Measurements from ENCODE around the gene MADD.

The MADD gene

DNA sequence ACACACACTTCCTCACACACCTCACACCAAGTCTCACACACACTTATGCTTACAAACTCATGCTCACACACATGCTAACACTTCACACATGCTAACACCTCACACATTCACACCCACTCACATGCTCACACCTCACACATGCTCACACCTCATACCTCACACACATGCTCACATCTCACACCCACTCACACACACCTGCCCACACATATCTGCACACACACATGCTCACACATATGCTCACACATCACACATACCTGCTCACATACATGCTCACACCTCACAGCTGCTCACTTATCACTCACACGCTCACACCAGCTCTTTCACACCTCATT lies 87.0 kb downstream of the MADD start:
- DNase-seq (ENCODE audit: low read depth) = no peak

- DNase-seq (ENCODE audit: low read depth) = no peak
Observed at GRCh38 chr11:47357985-47358730, 88.2 kb downstream of the MADD start.

- DNase-seq (ENCODE audit: low read depth) = no peak
Observed at GRCh38 chr11:47358731-47359051, 88.8 kb downstream of the MADD start.

GRCh38 chr11:47359162-47359561 lies 89.2 kb downstream of the MADD start:
- DNase-seq (ENCODE audit: low read depth) = no peak

- no peak for DNase-seq (ENCODE audit: low read depth)
Observed at GRCh38 chr11:47359586-47359985, 89.7 kb downstream of the MADD start.

DNA sequence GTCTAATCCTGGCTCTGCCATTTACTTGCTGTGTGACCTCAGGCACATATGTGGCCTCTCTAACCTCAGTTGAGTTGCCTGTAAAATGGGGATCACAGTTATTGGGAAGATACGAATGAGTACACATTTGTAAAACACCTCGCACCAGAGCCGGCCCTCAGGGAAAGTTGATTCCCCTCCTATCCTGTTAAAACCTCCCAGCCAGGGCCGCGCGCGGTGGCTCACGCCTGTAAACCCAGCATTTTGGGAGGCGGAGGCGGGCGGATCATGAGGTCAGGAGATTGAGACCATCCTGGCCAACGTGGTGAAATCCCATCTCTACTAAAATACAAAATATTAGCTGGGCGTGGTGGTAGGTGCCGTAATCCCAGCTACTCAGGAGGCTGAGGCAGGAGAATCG lies 90.4 kb downstream of the MADD start:
- no peak for DNase-seq (ENCODE audit: low read depth)

DNA sequence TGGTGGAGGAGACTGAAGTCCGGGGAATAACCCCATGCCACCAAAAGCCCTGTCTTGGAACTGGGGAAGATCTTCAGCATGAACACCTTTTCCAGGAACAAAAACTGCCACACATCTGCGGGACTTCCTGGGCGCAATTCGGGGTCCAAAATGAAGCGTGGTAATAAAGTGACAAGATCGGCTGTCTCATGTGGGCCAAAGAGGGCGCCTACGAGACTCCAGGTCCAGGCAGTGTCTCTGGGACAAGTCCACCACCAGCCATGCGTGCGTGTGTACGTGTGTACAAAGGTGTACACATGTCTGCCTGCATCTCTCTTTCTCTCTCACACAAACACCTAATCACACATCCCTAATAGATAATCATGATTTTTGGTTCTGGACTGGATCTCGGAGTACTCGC lies 91.5 kb downstream of the MADD start:
- no peak for DNase-seq (ENCODE audit: low read depth)

- no peak for DNase-seq (ENCODE audit: low read depth)
Observed at GRCh38 chr11:47366020-47366490, 96.1 kb downstream of the MADD start.

DNA sequence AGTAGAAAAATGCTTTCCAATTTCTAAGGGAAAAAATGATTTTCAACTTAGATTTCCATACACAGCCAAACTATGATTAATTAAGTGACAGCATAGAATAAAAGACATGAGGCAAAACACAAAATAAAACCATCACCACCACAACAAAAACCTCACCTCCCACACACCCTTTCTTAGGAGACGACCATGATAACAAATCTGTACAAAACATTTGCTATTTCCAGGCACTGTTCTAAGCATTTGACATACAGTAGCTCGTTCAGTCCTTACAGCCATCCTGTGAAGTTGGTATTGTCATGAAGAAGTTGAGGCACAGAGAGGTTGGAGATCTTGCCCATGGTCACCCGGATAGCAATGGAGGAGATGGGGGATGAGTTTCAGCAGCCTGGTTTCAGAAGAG lies 99.7 kb downstream of the MADD start:
- no peak for DNase-seq (ENCODE audit: low read depth)

DNA sequence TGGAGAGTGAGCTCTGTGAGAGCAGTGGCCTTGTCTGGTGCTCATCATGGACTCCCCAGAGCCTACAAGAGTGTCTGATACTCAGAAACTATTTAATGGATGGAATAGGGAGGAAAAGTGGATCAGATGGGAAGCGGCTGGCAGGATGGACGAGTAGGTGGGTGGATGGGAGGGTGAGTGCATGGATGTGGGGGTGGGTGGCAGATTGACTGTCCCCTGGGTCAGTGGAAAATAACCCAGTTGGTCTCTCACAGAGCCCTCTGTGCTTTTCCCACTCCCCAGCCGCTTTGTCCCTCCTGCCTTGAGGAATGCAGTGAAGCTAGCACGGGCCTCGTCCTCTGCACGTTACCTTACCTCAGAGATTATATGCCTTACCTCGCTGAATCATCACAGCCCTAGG lies 102.5 kb downstream of the MADD start:
- no peak for DNase-seq (ENCODE audit: low read depth)

- DNase-seq (ENCODE audit: low read depth) = peak; percentile 81
Observed at GRCh38 chr11:47373876-47374719, 104.2 kb downstream of the MADD start.

GRCh38 chr11:47374720-47375019 lies 104.7 kb downstream of the MADD start:
- DNase-seq (ENCODE audit: low read depth) = no peak

DNA sequence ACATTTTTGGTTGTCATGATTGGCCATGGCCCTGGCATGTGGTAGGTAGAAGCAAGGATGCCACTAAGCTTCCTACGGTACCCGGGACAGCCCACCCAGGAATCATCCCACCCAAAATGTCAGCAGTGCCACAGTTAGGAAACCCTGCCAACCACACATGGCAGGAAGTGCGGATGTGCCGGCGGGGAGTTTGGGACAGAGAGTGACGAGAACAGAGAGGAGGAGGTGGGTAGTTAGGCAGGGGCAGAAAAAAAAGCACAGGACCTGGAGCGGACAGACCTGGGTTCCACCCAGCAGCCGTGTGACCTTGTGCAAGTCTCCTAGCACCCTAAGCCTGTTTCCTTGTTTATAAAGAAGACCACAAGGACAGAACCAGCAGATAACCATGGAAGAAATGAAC lies 105.1 kb downstream of the MADD start:
- no peak for DNase-seq (ENCODE audit: low read depth)

GRCh38 chr11:47375546-47376085 lies 105.7 kb downstream of the MADD start:
- DNase-seq (ENCODE audit: low read depth) = no peak

DNA sequence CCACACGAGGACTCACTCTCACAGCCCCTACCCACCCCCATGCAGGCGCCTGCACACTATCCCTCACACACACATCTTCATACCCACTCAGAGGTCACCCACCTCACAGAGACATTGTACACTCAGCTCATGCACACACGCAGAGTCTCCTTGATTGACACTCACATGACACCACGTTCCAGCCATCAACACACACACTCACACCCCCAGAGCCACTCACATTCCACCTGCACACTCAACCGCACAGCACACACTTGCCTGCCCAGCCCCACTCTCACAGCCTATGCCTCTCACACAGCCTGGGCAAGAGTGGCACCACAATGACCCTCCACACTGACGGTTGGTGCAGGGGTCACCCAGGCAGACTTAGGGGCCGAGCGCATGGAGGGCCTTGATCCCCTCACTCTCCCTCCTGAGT lies 106.2 kb downstream of the MADD start:
- DNase-seq (ENCODE audit: low read depth) = no peak

GRCh38 chr11:47376525-47377371 lies 106.8 kb downstream of the MADD start:
- no peak for DNase-seq (ENCODE audit: low read depth)

- no peak for DNase-seq (ENCODE audit: low read depth)
Observed at GRCh38 chr11:47377571-47378009, 107.7 kb downstream of the MADD start.

- DNase-seq (ENCODE audit: low read depth) = no peak
Observed at GRCh38 chr11:47378010-47378835, 108.3 kb downstream of the MADD start, which contains the start of gene SPI1. Gene SPI1, minus strand, starts transcription at chr11:47378547. Its CDS starts 194 bp downstream, at chr11:47378353.

DNA sequence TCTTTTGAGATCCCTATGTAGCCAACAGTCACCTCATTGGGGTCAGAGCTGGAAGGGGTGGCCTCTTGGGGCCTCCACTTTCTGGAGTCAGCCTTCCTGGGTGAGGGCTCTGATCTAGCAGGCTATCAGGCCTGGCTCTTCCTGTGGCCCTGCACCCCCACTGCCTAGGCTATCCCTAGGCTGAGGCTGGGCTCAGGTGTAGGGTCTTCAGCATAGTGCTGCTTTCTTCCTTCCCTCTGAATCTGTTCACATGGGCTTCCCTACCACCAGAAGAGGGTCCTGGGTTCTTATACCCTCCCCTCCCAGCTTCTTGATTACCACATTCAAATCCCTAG lies 108.9 kb downstream of the MADD start:
- DNase-seq (ENCODE audit: low read depth) = no peak

- DNase-seq (ENCODE audit: low read depth) = no peak
Observed at GRCh38 chr11:47379317-47379716, 109.4 kb downstream of the MADD start.
